Left ventricle myocardium inferior (tissue), 1 donor: Measurements from ENCODE around the gene NELFA. TPM values are rescaled to one million over a fixed set of nuclear protein-coding genes. Genes with fewer than 3 reads are reported as not detected.
"Not testable (repeated sequence)": the region's sequence is repeated elsewhere in the genome, so short reads cannot be mapped to it uniquely, and the experiment has no call there.

Experiments used
- DNase-seq: peaks from one replicate; pipeline ENCODE4 v3.0.0-alpha.2; 2020
- H3K27ac ChIP-seq: fragments of 200-600 bp; replicated peaks from 2 replicates; pipeline ENCODE4 v1.8.0; 2021
- H3K27me3 ChIP-seq: fragments of 200-600 bp; 2 replicates; pipeline ENCODE4 v1.8.0; 2021; ENCODE audit warnings: low read depth
- H3K36me3 ChIP-seq: fragments of 200-600 bp; 2 replicates; pipeline ENCODE4 v1.8.0; 2021
- H3K4me1 ChIP-seq: fragments of 200-600 bp; 2 replicates; pipeline ENCODE4 v1.8.0; 2021
- H3K4me3 ChIP-seq: fragments of 200-600 bp; 2 replicates; pipeline ENCODE4 v1.8.0; 2021; ENCODE audit warnings: mild to moderate bottlenecking, moderate library complexity
- H3K9me3 ChIP-seq: fragments of 200-600 bp; replicated peaks from 2 replicates; pipeline ENCODE4 v1.8.0; 2021
- CTCF ChIP-seq: fragments of 200-600 bp; IDR thresholded peaks from 2 replicates; pipeline ENCODE4 v1.8.0; 2021; ENCODE audit warnings: antibody characterized with exemption, mild to moderate bottlenecking, borderline replicate concordance
- intact Hi-C: fragments of 100-400 bp; cut with micrococcal nuclease; formaldehyde crosslinking; loops from one replicate; pipeline ENCODE4 v1.11.0; 2022
- total RNA-seq: library from RNA; stranded (reverse); fragmentation: NEBNext Ultra II Directional; extraction: Animal tissue kit (Norgen Biotek cat#: 25700); gene quantifications from one replicate; pipeline ENCODE4 v1.2.1, GENCODE V29; 2021
- donor health status: DM: no; HTN: yes; CAD: no; lungs with severe emphysema.

NELFA gene
- total RNA-seq, 1 donor from 2014 or later: 10.2 TPM

GRCh38 chr4:1998296-1998695 is 10.5 kb downstream of the NELFA start:
- peaks cover 16% of the 10 kb centered on the region for H3K36me3 ChIP-seq
- TF ChIP-seq CTCF: no peak
- H3K27me3 ChIP-seq: no peaks in the 10 kb centered on the region
- H3K9me3 ChIP-seq: peaks cover 31% of the 10 kb centered on the region
- H3K27ac ChIP-seq: no peak overlapping the region
- H3K4me1 ChIP-seq: peaks cover under 1% of the 10 kb centered on the region
- no peak overlapping the region for H3K4me3 ChIP-seq
- intact Hi-C loops: no loop called here
- no peak for DNase-seq

GRCh38 chr4:1997712-1998111 is 11.1 kb downstream of the NELFA start:
- DNase-seq: no peak
- no peaks in the 10 kb centered on the region for H3K27me3 ChIP-seq
- intact Hi-C loops: no loop called here
- peaks cover 6% of the 10 kb centered on the region for H3K4me1 ChIP-seq
- TF ChIP-seq CTCF: no peak
- H3K4me3 ChIP-seq: no peak overlapping the region
- H3K27ac ChIP-seq: no peak overlapping the region
- H3K36me3 ChIP-seq: peaks cover 10% of the 10 kb centered on the region
- peaks cover 31% of the 10 kb centered on the region for H3K9me3 ChIP-seq

GRCh38 chr4:1996866-1997611 is 11.7 kb downstream of the NELFA start:
- H3K27me3 ChIP-seq: no peaks in the 10 kb centered on the region
- peaks cover 9% of the 10 kb centered on the region for H3K36me3 ChIP-seq
- no peak for DNase-seq
- intact Hi-C loops: no loop called here
- H3K4me3 ChIP-seq: no peak overlapping the region
- H3K9me3 ChIP-seq: peaks cover 31% of the 10 kb centered on the region
- no peak overlapping the region for H3K27ac ChIP-seq
- no peak for TF ChIP-seq CTCF
- H3K4me1 ChIP-seq: peaks cover 11% of the 10 kb centered on the region

GRCh38 chr4:1994938-1995337 is 13.8 kb downstream of the NELFA start:
- intact Hi-C loops: no loop called here
- no peak for TF ChIP-seq CTCF
- peaks cover 27% of the 10 kb centered on the region for H3K9me3 ChIP-seq

GRCh38 chr4:1993718-1994516 is 14.9 kb downstream of the NELFA start:
- intact Hi-C loops: not testable (repeated sequence)
- H3K4me1 ChIP-seq: peaks cover 11% of the 10 kb centered on the region

More at GRCh38 chr4:1994938-1995337, 13.8 kb downstream of the NELFA start:
- Histone ChIP-seq H3K27ac (no peak overlapping the region), H3K36me3 (peaks cover 20% of the 10 kb centered on the region), H3K27me3 (no peaks in the 10 kb centered on the region), H3K4me3 (no peak overlapping the region), H3K4me1 (peaks cover 11% of the 10 kb centered on the region)
- no peak for DNase-seq

GRCh38 chr4:1993169-1993516 is 15.6 kb downstream of the NELFA start:
- Histone ChIP-seq H3K4me1 (peaks cover 11% of the 10 kb centered on the region), H3K27me3 (no peaks in the 10 kb centered on the region), H3K36me3 (peaks cover 37% of the 10 kb centered on the region), H3K4me3 (no peak overlapping the region), H3K27ac (no peak overlapping the region), H3K9me3 (peaks cover 18% of the 10 kb centered on the region)
- intact Hi-C loops: no loop called here
- no peak for DNase-seq
- TF ChIP-seq CTCF: no peak

More at GRCh38 chr4:1993718-1994516, 14.9 kb downstream of the NELFA start:
- peaks cover 30% of the 10 kb centered on the region for H3K36me3 ChIP-seq
- H3K4me3 ChIP-seq, H3K27ac ChIP-seq, DNase-seq, H3K27me3 ChIP-seq: not testable (repeated sequence)
- peaks cover 22% of the 10 kb centered on the region for H3K9me3 ChIP-seq
